Heart left ventricle (tissue), 16 donors: ENCODE measurements around the gene ETDB. TPM values are rescaled to one million over a fixed set of nuclear protein-coding genes. Genes with fewer than 3 reads are reported as not detected.
"Not testable (repeated sequence)": the region's sequence is repeated elsewhere in the genome, so short reads cannot be mapped to it uniquely, and the experiment has no call there.

Experiments
- ATAC-seq, 4 donors: fragments of 200-7000 bp; cut with Tn5 transposase; one replicate each; pipeline ENCODE4 v1.9.1; 2020 to 2022; ENCODE audit warnings: moderate library complexity in 4 of 4, mild to moderate bottlenecking in 3 of 4, moderate number of reproducible peaks in 1 of 4
- DNase-seq, 5 donors: peaks; one replicate each; pipeline ENCODE4 v3.0.0-alpha.2; 2020
- H3K27ac ChIP-seq, 12 donors: fragments of 200-600 bp; sonication (generic) in 4 of 12; one replicate each; pipeline versions ENCODE4 v1.5.0 to v1.8.0; 2016 to 2022; ENCODE audit warnings: mild to moderate bottlenecking in 2 of 12
- H3K27me3 ChIP-seq, 9 donors: fragments of 200-600 bp; sonication (generic) in 2 of 9; one replicate each; pipeline versions ENCODE4 v1.5.1 to v1.8.0; 2016 to 2022; ENCODE audit warnings: mild to moderate bottlenecking in 3 of 9
- H3K36me3 ChIP-seq, 9 donors: fragments of 200-600 bp; sonication (generic) in 2 of 9; one replicate each; pipeline versions ENCODE4 v1.5.0 to v1.8.0; 2018 to 2022; ENCODE audit warnings: mild to moderate bottlenecking in 2 of 9
- H3K4me1 ChIP-seq, 12 donors: fragments of 200-600 bp; sonication (generic) in 4 of 12; one replicate each; pipeline versions ENCODE4 v1.5.0 to v1.8.0; 2016 to 2022; ENCODE audit warnings: mild to moderate bottlenecking in 3 of 12
- H3K4me3 ChIP-seq, 12 donors: fragments of 200-600 bp; sonication (generic) in 4 of 12; one replicate each; pipeline versions ENCODE4 v1.5.0 to v1.8.0; 2017 to 2022; ENCODE audit warnings: mild to moderate bottlenecking in 9 of 12, moderate library complexity in 4 of 12
- H3K9me3 ChIP-seq, 12 donors: fragments of 200-600 bp; sonication (generic) in 4 of 12; one replicate each; pipeline versions ENCODE4 v1.5.0 to v1.8.0; 2016 to 2022; ENCODE audit warnings: mild to moderate bottlenecking in 1 of 12
- CTCF ChIP-seq, 12 donors: fragments of 200-600 bp; sonication (generic) in 4 of 12; IDR thresholded peaks; one replicate each; pipeline versions ENCODE4 v1.5.0 to v1.8.0; 2018 to 2022; ENCODE audit warnings: antibody characterized with exemption in 12 of 12, mild to moderate bottlenecking in 5 of 12
- POLR2A ChIP-seq, 2 donors: fragments of 450-650 bp; IDR thresholded peaks; one replicate each; pipeline ENCODE4 v1.6.1; 2017; ENCODE audit warnings: antibody characterized with exemption in 2 of 2, mild to moderate bottlenecking in 2 of 2, moderate library complexity in 2 of 2
- whole genome bisulfite sequencing, 4 donors: extraction: QIAGEN DNeasy Blood & Tissue Kit in 2 of 4; methylation state at CpG; one replicate each; pipeline versions ENCODE4 v1.1.5 to v1.1.7; 2013 to 2018; 5-methylcytosine and 5-hydroxymethylcytosine counted together
- intact Hi-C, 10 donors: fragments of 100-400 bp; cut with DNase I; formaldehyde crosslinking; loops; one replicate each; pipeline versions ENCODE4 v1.11.1 to v1.14.2; 2022
- polyA plus RNA-seq, 2 donors: library from polyadenylated mRNA; stranded (reverse); fragments of 200-250 nt; gene quantifications; one replicate each; pipeline ENCODE4 v1.2.3, GENCODE V29; 2013
- total RNA-seq, 9 donors: library from RNA; depleted of rRNA in 2 of 9; stranded (reverse); fragments of >200 nt in 2 of 9; fragmentation: NEBNext Ultra II Directional in 3 of 9; extraction: Animal tissue kit (Norgen Biotek cat#: 25700) in 3 of 9; gene quantifications; one replicate each; pipeline versions ENCODE4 v1.1.0 to v1.2.4, GENCODE V29; 2016 to 2023
- donor health status: ischemic (EF 13 %, LVEDD 7.1; RV severe dilation, severe dysfunction).
- donor health status: healthy with polysubstance abuse.
- donor health status: DM: no; HTN: yes; CAD: no.
- donor health status: DM: no; HTN: no; CAD: no.
- donor health status: ischemic (EF 25% LVEDD 6.9; RV normal size, moderate dysfunction).
- donor health status: ischemic (EF 25% LVEDD 5.7; RV mildly dilated, moderate dysfunction).
- donor health status: healthy.
- donor health status: DM: yes; HTN: yes; CAD: no.
- donor health status: ischemic (EF 35%, LVEDD 5.7; RV mildly dilated, moderate dysfunction).
- donor health status: nonischemic (EF 11% LVEDD 7.7; RV severe dilation, severe dysfunction).
- donor health status: DM: yes; HTN: yes; CAD: no.
- donor health status: PGD.
- donor health status: ischemic (EF 29% LVEDD 5.4; RV normal size, mild dysfunction).
- donor health status: nonischemic (EF 23%, LVEDD 6.1; RV moderate dilation, normal function).

ETDB gene
- total and polyA plus RNA-seq, 11 donors, result not detected

- ATAC-seq (peak in 1 of 4 donors; percentile 20), DNase-seq (no peak)
- Histone ChIP-seq H3K4me3 (no peak overlapping the region), H3K36me3 (no peaks in the 10 kb centered on the region), H3K9me3 (no peaks in the 10 kb centered on the region), H3K4me1 (no peaks in the 10 kb centered on the region), H3K27ac (no peak overlapping the region), H3K27me3 (peaks cover 0 to 17% (median 0%) of the 10 kb centered on the region in 9 donors)
- 63 to 100% (median 88%) methylated on average over 1 of the region's 1 CpG for WGBS, 4 donors
- intact Hi-C loops, result no loop called here
- TF ChIP-seq POLR2A (IDR thresholded peaks at IDR 0.05) (no peak), CTCF (IDR thresholded peaks at IDR 0.05) (no peak)
These were observed 7.6 kb downstream of the ETDB start for GRCh38 chrX:135112743-135113142.

- intact Hi-C loops, result no loop called here
- no peak for DNase-seq
- no peaks in the 10 kb centered on the region for H3K36me3 ChIP-seq
- H3K4me1 ChIP-seq, result no peaks in the 10 kb centered on the region
- peaks cover 0 to 17% (median 0%) of the 10 kb centered on the region in 9 donors for H3K27me3 ChIP-seq
- no peak overlapping the region for H3K4me3 ChIP-seq
- WGBS, 4 donors, result 18 to 27% (median 25%) methylated on average over 5 of the region's 5 CpGs
- H3K27ac ChIP-seq, result no peak overlapping the region
- no peaks in the 10 kb centered on the region for H3K9me3 ChIP-seq
- peak; percentile 39 to 64 (median 53) for TF ChIP-seq CTCF (IDR thresholded peaks at IDR 0.05)
- TF ChIP-seq POLR2A (IDR thresholded peaks at IDR 0.05), result no peak
- ATAC-seq, result peak in 1 of 4 donors; percentile 44
These were observed 8.1 kb downstream of the ETDB start for GRCh38 chrX:135112096-135112729.

GRCh38 chrX:135109554-135109953 lies 10.8 kb downstream of the ETDB start:
- ATAC-seq (no peak), DNase-seq (no peak)
- Histone ChIP-seq H3K4me3 (no peak overlapping the region), H3K27me3 (peaks cover 0 to 17% (median 0%) of the 10 kb centered on the region in 9 donors), H3K36me3 (no peaks in the 10 kb centered on the region), H3K27ac (no peak overlapping the region), H3K4me1 (no peaks in the 10 kb centered on the region), H3K9me3 (no peaks in the 10 kb centered on the region)
- intact Hi-C loops, result no loop called here
- TF ChIP-seq CTCF (IDR thresholded peaks at IDR 0.05) (no peak), POLR2A (IDR thresholded peaks at IDR 0.05) (no peak)
- WGBS, 4 donors, result 82 to 93% (median 86%) methylated on average over 3 of the region's 3 CpGs

- Histone ChIP-seq H3K9me3 (no peaks in the 10 kb centered on the region), H3K27me3 (peaks cover 0 to 26% (median 0%) of the 10 kb centered on the region in 9 donors), H3K4me1 (peaks cover 0 to 12% (median 0%) of the 10 kb centered on the region in 12 donors), H3K27ac (no peak overlapping the region), H3K36me3 (no peaks in the 10 kb centered on the region), H3K4me3 (peak overlapping the region in 8 of 12 donors; percentile 47 to 79 (median 59))
- no peak for TF ChIP-seq CTCF (IDR thresholded peaks at IDR 0.05)
- TF ChIP-seq POLR2A (IDR thresholded peaks at IDR 0.05), result no peak
- intact Hi-C loops, result no loop called here
- 60 to 72% (median 64%) methylated on average over 10 of the region's 10 CpGs for WGBS, 4 donors
- ATAC-seq (no peak), DNase-seq (no peak)
These were observed 20.9 kb downstream of the ETDB start for GRCh38 chrX:135099493-135099783.

- DNase-seq, H3K9me3 ChIP-seq, intact Hi-C loops, ATAC-seq, H3K36me3 ChIP-seq: not testable (repeated sequence)
- Histone ChIP-seq H3K27me3 (peaks cover 0 to 25% (median 0%) of the 10 kb centered on the region in 9 donors), H3K27ac (peak overlapping the region in 1 of 12 donors; percentile 56), H3K4me3 (peak overlapping the region; percentile 43 to 79 (median 58)), H3K4me1 (peaks cover 0 to 12% (median 0%) of the 10 kb centered on the region in 12 donors)
- WGBS, 4 donors, result 25 to 49% (median 41%) methylated on average over 13 to 15 of the region's 15 CpGs
These were observed 23.1 kb downstream of the ETDB start for GRCh38 chrX:135097196-135097744.
